ENCODE measurements around the gene PTPN1. TPM values are rescaled to one million over a fixed set of nuclear protein-coding genes. Genes with fewer than 3 reads are reported as not detected.
A peak's percentile ranks its signal among the peaks of the same experiment; 100 is the strongest.

Gene PTPN1
- total and polyA plus RNA-seq, 2 of the 13 experiments (the other 11 are each of a cell fraction or from before 2014, with no cell fraction given), result 17.7 to 37.2 TPM

DNA sequence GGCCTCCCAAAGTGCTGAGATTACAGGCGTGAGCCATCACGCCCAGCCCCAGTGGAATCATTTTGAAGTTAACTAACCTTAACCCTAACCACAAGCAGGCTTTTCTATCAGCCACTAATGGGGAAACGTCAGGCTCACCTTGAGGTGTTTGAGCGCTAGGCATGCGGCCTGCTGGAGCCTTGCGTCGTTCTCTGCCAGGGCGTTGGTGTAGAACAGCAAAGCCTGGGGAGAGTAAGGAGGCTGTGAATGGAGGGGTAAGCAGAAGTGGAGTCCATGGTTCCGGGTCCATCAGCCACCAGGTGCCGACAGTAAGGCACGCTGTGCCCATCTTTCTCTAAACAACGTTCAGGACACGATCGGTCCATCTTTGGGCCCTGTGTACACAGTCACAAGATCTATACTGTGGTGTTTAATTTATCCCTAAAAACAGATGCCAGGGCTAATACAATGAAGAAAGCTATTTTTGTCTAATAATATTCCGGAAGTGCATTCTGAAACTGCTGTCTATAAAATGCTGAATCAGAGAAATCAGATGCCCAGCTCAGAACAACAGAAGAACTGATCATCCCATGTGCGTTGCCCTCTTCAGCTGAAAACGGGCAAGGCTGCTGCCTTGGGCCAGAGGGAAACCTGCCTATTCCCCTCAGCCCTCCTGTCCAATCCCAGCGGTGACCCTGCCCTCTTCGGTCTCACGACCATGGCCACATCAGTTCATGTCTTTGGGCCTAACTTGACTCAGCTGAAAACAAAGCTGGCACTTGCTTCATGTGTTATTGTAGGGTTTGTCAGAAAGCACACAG lies 79.6 kb downstream of the PTPN1 start:
- H3K27me3 ChIP-seq (ENCODE audit: control insufficient read depth in 1 of 2, insufficient read depth in 2 of 2, low read length in 2 of 2), result peaks cover 0 to 5% of the 10 kb centered on the region in 2 experiments; a peak in 2 of 5 replicates
- H2AFZ ChIP-seq (ENCODE audit: low read length), result no peak overlapping the region
- peaks cover 3% of the 10 kb centered on the region; the same call in 1 of the 2 replicates for H3K4me1 ChIP-seq (ENCODE audit: insufficient read depth, low read length)
- BruUV-seq (replicated peaks), result no TSS peak
- no peak overlapping the region for H3K9ac ChIP-seq (ENCODE audit: insufficient read depth, low read depth, low read length)
- ChIA-PET CTCF (ENCODE audit: low intra/inter-chr PET ratio, low total read pairs) (no interaction called here), POLR2A (no interaction called here)
- H3K4me2 ChIP-seq (ENCODE audit: low read depth, low read length), result no peak overlapping the region
- no peak for FAIRE-seq
- intact Hi-C loops (cut with micrococcal nuclease; ENCODE audit: unreplicated experiment) (no loop called here), in situ Hi-C loops (cut with HindIII; ENCODE audit: extremely low pct_ligation_motif_present, low pct_unique_long_range_greater_than_20kb) (loop anchor here (10.0 kb wide), 1 partner anchor 475 kb away; the partner anchor contains the start of gene UBE2V1)
- no peaks in the 10 kb centered on the region for H3K9me3 ChIP-seq (ENCODE audit: low read length)
- no peak for DNase-seq (ENCODE audit: low spot score)
- no peak for ATAC-seq
- no peak overlapping the region for H3K4me3 ChIP-seq (replicated peaks in 1 of 3; ENCODE audit: insufficient read depth in 1 of 3, low read depth in 2 of 3, low read length in 3 of 3)
- 94% methylated on average over 20 of the region's 20 CpGs for WGBS (ENCODE audit: low lambda C conversion rate)
- no peaks in the 10 kb centered on the region for H4K20me1 ChIP-seq (ENCODE audit: insufficient read depth, low read length)
- H3K36me3 ChIP-seq (replicated peaks in 1 of 2; ENCODE audit: control insufficient read depth in 1 of 2, insufficient read depth in 2 of 2, low read length in 2 of 2), result peaks cover 4 to 10% of the 10 kb centered on the region in 2 experiments; a peak in 3 of 5 replicates
- no peaks in the 10 kb centered on the region for H3K79me2 ChIP-seq (ENCODE audit: insufficient read depth, low read length)
- no peak overlapping the region for H3K27ac ChIP-seq (ENCODE audit: extremely low read length, insufficient read depth, low read length)
- no peak for TF ChIP-seq ZNF724P (CRISPR knock-in tag; IDR thresholded peaks at IDR 0.05; ENCODE audit: borderline replicate concordance)
- TF ChIP-seq, protein P1, sequence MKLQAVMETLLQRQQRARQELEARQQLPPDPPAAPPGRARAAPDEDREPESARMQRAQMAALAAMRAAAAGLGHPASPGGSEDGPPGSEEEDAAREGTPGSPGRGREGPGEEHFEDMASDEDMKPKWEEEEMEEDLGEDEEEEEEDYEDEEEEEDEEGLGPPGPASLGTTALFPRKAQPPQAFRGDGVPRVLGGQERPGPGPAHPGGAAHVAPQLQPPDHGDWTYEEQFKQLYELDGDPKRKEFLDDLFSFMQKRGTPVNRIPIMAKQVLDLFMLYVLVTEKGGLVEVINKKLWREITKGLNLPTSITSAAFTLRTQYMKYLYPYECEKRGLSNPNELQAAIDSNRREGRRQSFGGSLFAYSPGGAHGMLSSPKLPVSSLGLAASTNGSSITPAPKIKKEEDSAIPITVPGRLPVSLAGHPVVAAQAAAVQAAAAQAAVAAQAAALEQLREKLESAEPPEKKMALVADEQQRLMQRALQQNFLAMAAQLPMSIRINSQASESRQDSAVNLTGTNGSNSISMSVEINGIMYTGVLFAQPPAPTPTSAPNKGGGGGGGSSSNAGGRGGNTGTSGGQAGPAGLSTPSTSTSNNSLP (IDR thresholded peaks at IDR 0.05; ENCODE audit: low read depth, low read length), result no peak
- no peak for TF ChIP-seq ZNF24 (IDR thresholded peaks at IDR 0.05)
- no peak for TF ChIP-seq ZNF441 (CRISPR knock-in tag; IDR thresholded peaks at IDR 0.05; ENCODE audit: borderline replicate concordance)
- no peak for TF ChIP-seq FOXM1 (CRISPR knock-in tag; IDR thresholded peaks at IDR 0.05)
- no peak for TF ChIP-seq ZNF75D (CRISPR knock-in tag; IDR thresholded peaks at IDR 0.05; ENCODE audit: borderline replicate concordance)
- TF ChIP-seq, protein P2, sequence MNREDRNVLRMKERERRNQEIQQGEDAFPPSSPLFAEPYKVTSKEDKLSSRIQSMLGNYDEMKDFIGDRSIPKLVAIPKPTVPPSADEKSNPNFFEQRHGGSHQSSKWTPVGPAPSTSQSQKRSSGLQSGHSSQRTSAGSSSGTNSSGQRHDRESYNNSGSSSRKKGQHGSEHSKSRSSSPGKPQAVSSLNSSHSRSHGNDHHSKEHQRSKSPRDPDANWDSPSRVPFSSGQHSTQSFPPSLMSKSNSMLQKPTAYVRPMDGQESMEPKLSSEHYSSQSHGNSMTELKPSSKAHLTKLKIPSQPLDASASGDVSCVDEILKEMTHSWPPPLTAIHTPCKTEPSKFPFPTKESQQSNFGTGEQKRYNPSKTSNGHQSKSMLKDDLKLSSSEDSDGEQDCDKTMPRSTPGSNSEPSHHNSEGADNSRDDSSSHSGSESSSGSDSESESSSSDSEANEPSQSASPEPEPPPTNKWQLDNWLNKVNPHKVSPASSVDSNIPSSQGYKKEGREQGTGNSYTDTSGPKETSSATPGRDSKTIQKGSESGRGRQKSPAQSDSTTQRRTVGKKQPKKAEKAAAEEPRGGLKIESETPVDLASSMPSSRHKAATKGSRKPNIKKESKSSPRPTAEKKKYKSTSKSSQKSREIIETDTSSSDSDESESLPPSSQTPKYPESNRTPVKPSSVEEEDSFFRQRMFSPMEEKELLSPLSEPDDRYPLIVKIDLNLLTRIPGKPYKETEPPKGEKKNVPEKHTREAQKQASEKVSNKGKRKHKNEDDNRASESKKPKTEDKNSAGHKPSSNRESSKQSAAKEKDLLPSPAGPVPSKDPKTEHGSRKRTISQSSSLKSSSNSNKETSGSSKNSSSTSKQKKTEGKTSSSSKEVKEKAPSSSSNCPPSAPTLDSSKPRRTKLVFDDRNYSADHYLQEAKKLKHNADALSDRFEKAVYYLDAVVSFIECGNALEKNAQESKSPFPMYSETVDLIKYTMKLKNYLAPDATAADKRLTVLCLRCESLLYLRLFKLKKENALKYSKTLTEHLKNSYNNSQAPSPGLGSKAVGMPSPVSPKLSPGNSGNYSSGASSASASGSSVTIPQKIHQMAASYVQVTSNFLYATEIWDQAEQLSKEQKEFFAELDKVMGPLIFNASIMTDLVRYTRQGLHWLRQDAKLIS (CRISPR knock-in tag; IDR thresholded peaks at IDR 0.05), result no peak
- no peak for TF ChIP-seq TCF7 (IDR thresholded peaks at IDR 0.05; ENCODE audit: low read depth)
- TF ChIP-seq HIVEP1 (CRISPR knock-in tag; IDR thresholded peaks at IDR 0.05), result 0 out of 2 replicates have a peak, but pooled peaks have one; percentile 14
- no peak for TF ChIP-seq ZNF816 (CRISPR knock-in tag; IDR thresholded peaks at IDR 0.05; ENCODE audit: borderline replicate concordance)
- TF ChIP-seq NCOA2 (CRISPR knock-in tag; IDR thresholded peaks at IDR 0.05), result no peak
- TF ChIP-seq, protein P3, sequence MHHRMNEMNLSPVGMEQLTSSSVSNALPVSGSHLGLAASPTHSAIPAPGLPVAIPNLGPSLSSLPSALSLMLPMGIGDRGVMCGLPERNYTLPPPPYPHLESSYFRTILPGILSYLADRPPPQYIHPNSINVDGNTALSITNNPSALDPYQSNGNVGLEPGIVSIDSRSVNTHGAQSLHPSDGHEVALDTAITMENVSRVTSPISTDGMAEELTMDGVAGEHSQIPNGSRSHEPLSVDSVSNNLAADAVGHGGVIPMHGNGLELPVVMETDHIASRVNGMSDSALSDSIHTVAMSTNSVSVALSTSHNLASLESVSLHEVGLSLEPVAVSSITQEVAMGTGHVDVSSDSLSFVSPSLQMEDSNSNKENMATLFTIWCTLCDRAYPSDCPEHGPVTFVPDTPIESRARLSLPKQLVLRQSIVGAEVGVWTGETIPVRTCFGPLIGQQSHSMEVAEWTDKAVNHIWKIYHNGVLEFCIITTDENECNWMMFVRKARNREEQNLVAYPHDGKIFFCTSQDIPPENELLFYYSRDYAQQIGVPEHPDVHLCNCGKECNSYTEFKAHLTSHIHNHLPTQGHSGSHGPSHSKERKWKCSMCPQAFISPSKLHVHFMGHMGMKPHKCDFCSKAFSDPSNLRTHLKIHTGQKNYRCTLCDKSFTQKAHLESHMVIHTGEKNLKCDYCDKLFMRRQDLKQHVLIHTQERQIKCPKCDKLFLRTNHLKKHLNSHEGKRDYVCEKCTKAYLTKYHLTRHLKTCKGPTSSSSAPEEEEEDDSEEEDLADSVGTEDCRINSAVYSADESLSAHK (CRISPR knock-in tag; IDR thresholded peaks at IDR 0.05; ENCODE audit: borderline replicate concordance), result no peak
- TF ChIP-seq GPN1 (CRISPR knock-in tag; IDR thresholded peaks at IDR 0.05; ENCODE audit: borderline replicate concordance), result no peak
- no peak for TF ChIP-seq DMAP1 (CRISPR knock-in tag; IDR thresholded peaks at IDR 0.05)
- TF ChIP-seq MAFK (conservative IDR thresholded peaks at IDR 0.05 in 1 of 2, IDR thresholded peaks at IDR 0.05 in 1 of 2; ENCODE audit: low read length in 2 of 2), result peak; percentile 85 to 88
- TF ChIP-seq RAD21 (CRISPR knock-in tag; IDR thresholded peaks at IDR 0.05), result no peak
- TF ChIP-seq KLF16 (CRISPR knock-in tag; IDR thresholded peaks at IDR 0.05), result no peak
